Measurements from ENCODE around the gene PCGF2. TPM values are rescaled to one million over a fixed set of nuclear protein-coding genes. Genes with fewer than 3 reads are reported as not detected.
A peak's percentile ranks its signal among the peaks of the same experiment; 100 is the strongest.

Gene PCGF2
- total and polyA plus RNA-seq, 2 of the 8 experiments (the other 6 are each of a cell fraction or from before 2014, with no cell fraction given), result 42.1 to 93.3 TPM

- H3K14ac ChIP-seq (ENCODE audit: insufficient read length), result no peak overlapping the region
- H3K36me3 ChIP-seq (ENCODE audit: control insufficient read depth in 2 of 4, insufficient read depth in 4 of 4, low read length in 3 of 4), result no peaks in the 10 kb centered on the region
- no peak overlapping the region for H3K9ac ChIP-seq (replicated peaks in 1 of 4; ENCODE audit: extremely low read depth in 1 of 4, low read depth in 3 of 4, low read length in 3 of 4)
- no peak overlapping the region for H3K56ac ChIP-seq (replicated peaks; ENCODE audit: insufficient read length, low read depth, low read length)
- H3K27ac ChIP-seq (ENCODE audit: low read depth, low read length), result no peak overlapping the region
- ChIA-PET CTCF (ENCODE audit: partially characterized antibody) (interaction anchor here (0.9 to 3.4 kb wide), 12 partner anchors 8 to 158 kb away, joined by 3 to 30 read pairs (median 5); partner anchors contain the start of gene EPOP), POLR2A (ENCODE audit: partially characterized antibody) (interaction anchor here (0.6 to 4.5 kb wide), 13 partner anchors 10 to 95 kb away, joined by 3 to 38 read pairs (median 4); partner anchors contain the start of genes EPOP and PSMB3)
- H3K79me2 ChIP-seq (ENCODE audit: control insufficient read depth in 1 of 2, insufficient read depth in 2 of 2, low read length in 2 of 2), result no peaks in the 10 kb centered on the region
- no peak overlapping the region for H2BK20ac ChIP-seq (ENCODE audit: low read length)
- H2BK5ac ChIP-seq (ENCODE audit: low read depth, low read length), result peak overlapping the region; percentile 44; the same call in 1 of the 2 replicates
- no peak overlapping the region for H2AK5ac ChIP-seq (ENCODE audit: low read depth, low read length)
- DNase-seq (ENCODE audit: low read depth in 1 of 2, low spot score in 2 of 2) (peak in 1 of 2 experiments; percentile 74), FAIRE-seq (no peak)
- H4K8ac ChIP-seq (ENCODE audit: extremely low read depth, insufficient read depth, low read length), result no peak overlapping the region
- H3K9me3 ChIP-seq (ENCODE audit: insufficient read depth in 2 of 2, low read depth in 1 of 2, low read length in 1 of 2), result no peaks in the 10 kb centered on the region
- no peak overlapping the region for H2AFZ ChIP-seq (ENCODE audit: low read length)
- peak overlapping the region; percentile 71; the same call in 1 of the 2 replicates for H3K18ac ChIP-seq (ENCODE audit: extremely low read depth, low read length)
- peaks cover 5 to 15% of the 10 kb centered on the region in 2 experiments for H4K20me1 ChIP-seq (replicated peaks in 1 of 2; ENCODE audit: control insufficient read depth in 1 of 2, insufficient read depth in 2 of 2, low read length in 2 of 2)
- H3K4me2 ChIP-seq (ENCODE audit: insufficient read depth in 1 of 2, low read depth in 2 of 2, low read length in 2 of 2), result peak overlapping the region; percentile 79 to 81
- peaks cover 28% of the 10 kb centered on the region for H3K23me2 ChIP-seq (ENCODE audit: low read depth, low read length)
- no peak overlapping the region; the same call in 1 of the 2 replicates for H2BK15ac ChIP-seq (ENCODE audit: low read length)
- H3K4ac ChIP-seq (replicated peaks; ENCODE audit: insufficient read length, low read depth, low read length), result no peak overlapping the region
- H3K4me1 ChIP-seq (replicated peaks in 1 of 4; ENCODE audit: control insufficient read depth in 3 of 4, insufficient read depth in 4 of 4, low read length in 3 of 4), result peaks cover 14 to 47% (median 32%) of the 10 kb centered on the region in 4 experiments
- no peak overlapping the region for H4K91ac ChIP-seq (replicated peaks; ENCODE audit: insufficient read length, low read length)
- H3K79me1 ChIP-seq (ENCODE audit: low read depth, low read length), result no peaks in the 10 kb centered on the region
- H2BK120ac ChIP-seq (replicated peaks; ENCODE audit: low read depth, low read length), result no peak overlapping the region
- no peak overlapping the region for H4K5ac ChIP-seq (ENCODE audit: insufficient read length, low read depth, low read length)
- peak overlapping the region; percentile 46 to 76 (median 60) for H3K4me3 ChIP-seq (ENCODE audit: extremely low read depth in 1 of 4, insufficient read depth in 2 of 4, low read depth in 3 of 4, low read length in 4 of 4)
- H3K23ac ChIP-seq (ENCODE audit: insufficient read length), result no peak overlapping the region
- peaks cover 22 to 69% (median 55%) of the 10 kb centered on the region in 4 experiments for H3K27me3 ChIP-seq (replicated peaks in 1 of 4; ENCODE audit: control insufficient read depth in 3 of 4, extremely low read depth in 1 of 4, insufficient read depth in 3 of 4, low read length in 3 of 4)
- WGBS, 2 experiments (ENCODE audit: extremely low coverage in 1 of 2, insufficient coverage in 1 of 2, insufficient read length in 1 of 2, insufficient replicate concordance in 2 of 2, low coverage in 1 of 2, low lambda C conversion rate in 2 of 2, missing lambda C conversion rate in 1 of 2), result 3% methylated on average over 27 of the region's 38 CpGs; no CpG with 5 or more reads in 1 of the 2 experiments
- H2BK12ac ChIP-seq (ENCODE audit: low read depth, low read length), result no peak overlapping the region
- TF ChIP-seq SAP30 (IDR thresholded peaks at IDR 0.05; ENCODE audit: insufficient read depth, insufficient replicate concordance, low read length) (peak; percentile 39), ASH2L (IDR thresholded peaks at IDR 0.05; ENCODE audit: low read length) (peak; percentile 50), SUZ12 (IDR thresholded peaks at IDR 0.05; ENCODE audit: low read length) (peak; percentile 23; the same call in 1 of the 2 replicates), PHF8 (conservative IDR thresholded peaks at IDR 0.05; ENCODE audit: low read depth, low read length) (0 out of 2 replicates have a peak, but pooled peaks have one; percentile 13), MAX (IDR thresholded peaks at IDR 0.05) (peak; percentile 83), TCF12 (IDR thresholded peaks at IDR 0.05; ENCODE audit: low read depth, low read length) (no peak), TEAD4 (IDR thresholded peaks at IDR 0.05; ENCODE audit: low read depth, low read length) (no peak), E2F6 (IDR thresholded peaks at IDR 0.05) (peak; percentile 77), BACH1 (IDR thresholded peaks at IDR 0.05; ENCODE audit: low read length) (no peak), CEBPB (IDR thresholded peaks at IDR 0.05; ENCODE audit: low read depth, low read length) (no peak), TBP (IDR thresholded peaks at IDR 0.05; ENCODE audit: low read depth, low read length) (no peak)
Observed at GRCh38 chr17:38705803-38706504, 42.2 kb downstream of the PCGF2 start.
